WTC11 (cell line): Measurements from ENCODE around the gene RGMA. TPM values are rescaled to one million over a fixed set of nuclear protein-coding genes. Genes with fewer than 3 reads are reported as not detected.

Source experiments
- ATAC-seq: fragments of 200-7000 bp; cut with Tn5 transposase; 2 replicates; pipeline ENCODE4 v1.10.0; 2021; ENCODE audit warnings: mild to moderate bottlenecking, moderate library complexity
- CTCF ChIA-PET: fragments of 300-600 bp; sonication (Branson Sonifier 250); formaldehyde crosslinking; loops from one replicate; lab custom pipeline; 2021; ENCODE audit warnings: antibody characterized with exemption; lab: Charles Lee
- POLR2A ChIA-PET: fragments of 350-600 bp; sonication (Branson Sonifier 250); formaldehyde crosslinking; loops from one replicate; lab custom pipeline; 2021; ENCODE audit warnings: antibody characterized with exemption; lab: Charles Lee
- DNase-seq: peaks from one replicate; pipeline ENCODE4 v3.0.0; 2021; ENCODE audit warnings: low spot score
- H3K27ac Mint-ChIP-seq: 2 replicates; pipeline ENCODE4 v1.8.0; 2021; ENCODE audit warnings: mixed read lengths
- H3K27me3 Mint-ChIP-seq: 2 replicates; pipeline ENCODE4 v1.8.0; 2021; ENCODE audit warnings: low read depth, mild to moderate bottlenecking, moderate library complexity, mixed read lengths
- H3K36me3 Mint-ChIP-seq: 2 replicates; pipeline ENCODE4 v1.8.0; 2021; ENCODE audit warnings: mixed read lengths
- H3K4me1 Mint-ChIP-seq: 2 replicates; pipeline ENCODE4 v1.8.0; 2022; ENCODE audit warnings: mixed read lengths
- H3K4me3 Mint-ChIP-seq: 2 replicates; pipeline ENCODE4 v1.8.0; 2021; ENCODE audit warnings: mild to moderate bottlenecking, moderate library complexity, mixed read lengths
- H3K9me3 Mint-ChIP-seq: 2 replicates; pipeline ENCODE4 v1.8.0; 2021; ENCODE audit warnings: mixed read lengths
- AFF4 ChIP-seq: sonication (generic); formaldehyde crosslinking; IDR thresholded peaks from 2 replicates; pipeline ENCODE4 v1.8.1; 2023; ENCODE audit warnings: mild to moderate bottlenecking, missing genetic modification reagents, borderline replicate concordance
- ATF2 ChIP-seq: sonication (generic); formaldehyde crosslinking; IDR thresholded peaks from 2 replicates; pipeline ENCODE4 v1.8.1; 2022; ENCODE audit warnings: low read depth, missing genetic modification reagents, borderline replicate concordance
- ATF3 ChIP-seq: sonication (generic); formaldehyde crosslinking; conservative IDR thresholded peaks from 2 replicates; pipeline ENCODE4 v1.8.1; 2022; ENCODE audit warnings: mild to moderate bottlenecking, missing genetic modification reagents
- CBFB ChIP-seq: sonication (generic); formaldehyde crosslinking; IDR thresholded peaks from 2 replicates; pipeline ENCODE4 v1.8.1; 2022; ENCODE audit warnings: mild to moderate bottlenecking, low read depth, missing genetic modification reagents
- CDX4 ChIP-seq: fragments of 250-450 bp; sonication (Bioruptor Pico); IDR thresholded peaks from 2 replicates; pipeline ENCODE4 v1.9.0; 2021; ENCODE audit warnings: moderate library complexity, mild to moderate bottlenecking, inconsistent platforms, borderline replicate concordance
- CREB1 ChIP-seq: sonication (generic); formaldehyde crosslinking; IDR thresholded peaks from 2 replicates; pipeline ENCODE4 v1.8.0; 2023; ENCODE audit warnings: mild to moderate bottlenecking, missing genetic modification reagents
- FOXJ3 ChIP-seq: sonication (generic); formaldehyde crosslinking; IDR thresholded peaks from 2 replicates; pipeline ENCODE4 v1.9.0; 2021; ENCODE audit warnings: missing genetic modification reagents, mild to moderate bottlenecking, borderline replicate concordance
- HMGXB4 ChIP-seq: sonication (generic); formaldehyde crosslinking; IDR thresholded peaks from 2 replicates; pipeline ENCODE4 v1.8.1; 2023; ENCODE audit warnings: mild to moderate bottlenecking, moderate library complexity, missing genetic modification reagents
- JAZF1 ChIP-seq: fragments of 250-450 bp; sonication (Bioruptor Pico); IDR thresholded peaks from 2 replicates; pipeline ENCODE4 v1.9.0; 2021; ENCODE audit warnings: moderate library complexity, mild to moderate bottlenecking, inconsistent platforms
- MYBL2 ChIP-seq: sonication (generic); formaldehyde crosslinking; IDR thresholded peaks from 2 replicates; pipeline ENCODE4 v1.8.1; 2023; ENCODE audit warnings: mild to moderate bottlenecking, moderate library complexity, missing genetic modification reagents
- NFATC4 ChIP-seq: fragments of 250-450 bp; sonication (Bioruptor Pico); IDR thresholded peaks from 2 replicates; pipeline ENCODE4 v1.9.0; 2021; ENCODE audit warnings: mild to moderate bottlenecking
- NR1H2 ChIP-seq: sonication (generic); formaldehyde crosslinking; IDR thresholded peaks from 2 replicates; pipeline ENCODE4 v1.9.0; 2021; ENCODE audit warnings: mild to moderate bottlenecking, moderate library complexity, missing genetic modification reagents
- NR2C2 ChIP-seq: sonication (generic); formaldehyde crosslinking; IDR thresholded peaks from 2 replicates; pipeline ENCODE4 v1.8.0; 2022; ENCODE audit warnings: mild to moderate bottlenecking, missing genetic modification reagents
- PREB ChIP-seq: sonication (generic); formaldehyde crosslinking; IDR thresholded peaks from 2 replicates; pipeline ENCODE4 v1.8.1; 2022; ENCODE audit warnings: mild to moderate bottlenecking, missing genetic modification reagents, moderate library complexity, borderline replicate concordance
- TEAD1 ChIP-seq: sonication (generic); formaldehyde crosslinking; IDR thresholded peaks from 2 replicates; pipeline ENCODE4 v1.8.0; 2022; ENCODE audit warnings: mild to moderate bottlenecking, missing genetic modification reagents
- TEAD4 ChIP-seq: sonication (generic); formaldehyde crosslinking; IDR thresholded peaks from 2 replicates; pipeline ENCODE4 v1.8.0; 2022; ENCODE audit warnings: mild to moderate bottlenecking, missing genetic modification reagents
- TP53 ChIP-seq: sonication (generic); formaldehyde crosslinking; IDR thresholded peaks from 2 replicates; pipeline ENCODE4 v1.8.1; 2023; ENCODE audit warnings: mild to moderate bottlenecking, missing genetic modification reagents
- ZBTB21 ChIP-seq: sonication (generic); formaldehyde crosslinking; IDR thresholded peaks from 2 replicates; pipeline ENCODE4 v1.8.1; 2023; ENCODE audit warnings: mild to moderate bottlenecking, missing genetic modification reagents, borderline replicate concordance
- ZNF425 ChIP-seq: fragments of 250-450 bp; sonication (Bioruptor Pico); conservative IDR thresholded peaks from 2 replicates; pipeline ENCODE4 v1.9.0; 2021; ENCODE audit warnings: mild to moderate bottlenecking
- total RNA-seq: library from RNA; stranded (reverse); gene quantifications from 3 replicates; pipeline ENCODE4 v1.2.3, GENCODE V29; 2021

The RGMA gene
- total RNA-seq, 1 experiment from 2014 or later, result 47.2 TPM

GRCh38 chr15:93045191-93045785 is 43.7 kb downstream of the RGMA start:
- ChIA-PET POLR2A (no interaction called here), CTCF (interaction anchor here (0.9 to 2.4 kb wide), 2 partner anchors 9 to 43 kb away, joined by 3 to 7 read pairs; no protein-coding TSS in a partner anchor)
- H3K36me3 Mint-ChIP-seq, result peaks cover 56% of the 10 kb centered on the region
- H3K9me3 Mint-ChIP-seq, result peaks cover 10% of the 10 kb centered on the region
- H3K27ac Mint-ChIP-seq, result no peak overlapping the region
- H3K27me3 Mint-ChIP-seq, result no peaks in the 10 kb centered on the region
- TF ChIP-seq ZNF425 (CRISPR knock-in tag), result no peak
- TF ChIP-seq AFF4 (CRISPR knock-in tag), result no peak
- no peak for TF ChIP-seq CBFB (CRISPR knock-in tag)
- no peak for TF ChIP-seq CREB1 (CRISPR knock-in tag)
- no peak for TF ChIP-seq ATF3 (CRISPR knock-in tag)
- TF ChIP-seq FOXJ3 (CRISPR knock-in tag), result no peak
- no peak for TF ChIP-seq TEAD1 (CRISPR knock-in tag)
- TF ChIP-seq NFATC4 (CRISPR knock-in tag), result no peak
- no peak for TF ChIP-seq PREB (CRISPR knock-in tag)
- peaks cover 10% of the 10 kb centered on the region; the same call in 1 of the 2 replicates for H3K4me1 Mint-ChIP-seq
- DNase-seq (no peak), ATAC-seq (no peak)
- no peak overlapping the region for H3K4me3 Mint-ChIP-seq

GRCh38 chr15:93044301-93045190 is 44.5 kb downstream of the RGMA start:
- H3K4me1 Mint-ChIP-seq, result peaks cover 10% of the 10 kb centered on the region; the same call in 1 of the 2 replicates
- H3K27ac Mint-ChIP-seq, result no peak overlapping the region
- ATAC-seq (no peak), DNase-seq (no peak)
- ChIA-PET POLR2A (interaction anchor here (0.6 kb wide), 1 partner anchor 16 kb away, joined by 3 read pairs; no protein-coding TSS in a partner anchor), CTCF (interaction anchor here (0.8 to 2.4 kb wide), 4 partner anchors 9 to 1075 kb away, joined by 3 to 7 read pairs (median 5); no protein-coding TSS in a partner anchor)
- peaks cover 14% of the 10 kb centered on the region for H3K9me3 Mint-ChIP-seq
- H3K27me3 Mint-ChIP-seq, result no peaks in the 10 kb centered on the region
- no peak overlapping the region for H3K4me3 Mint-ChIP-seq
- peaks cover 53% of the 10 kb centered on the region for H3K36me3 Mint-ChIP-seq
- TF ChIP-seq NR1H2 (CRISPR knock-in tag) (no peak), HMGXB4 (CRISPR knock-in tag) (no peak), CDX4 (CRISPR knock-in tag) (no peak), ZBTB21 (no peak), NR2C2 (CRISPR knock-in tag) (no peak), TEAD1 (CRISPR knock-in tag) (no peak), ATF2 (CRISPR knock-in tag) (no peak), TEAD4 (CRISPR knock-in tag) (no peak), MYBL2 (no peak), TP53 (CRISPR knock-in tag) (no peak), JAZF1 (no peak)
